OCI-LY1 (cell line): ENCODE results near the gene PCK2.

Source experiments
- EZH2 ChIP-seq: fragments of 200-600 bp; sonication (generic), shearing (Covaris generic); IDR thresholded peaks from 2 replicates; pipeline ENCODE4 v1.8.0; 2017; ENCODE audit warnings: borderline replicate concordance, mixed run types, mild to moderate bottlenecking, antibody characterized with exemption, low read length, moderate library complexity, mixed read lengths
- TF ChIP-seq, protein P1 (sequence below): fragments of 200-600 bp; sonication (generic), shearing (Covaris generic); IDR thresholded peaks from 2 replicates; pipeline ENCODE4 v1.5.1; 2017; ENCODE audit warnings: mild to moderate bottlenecking, antibody characterized with exemption, low read length, moderate library complexity, mixed read lengths

DNA sequence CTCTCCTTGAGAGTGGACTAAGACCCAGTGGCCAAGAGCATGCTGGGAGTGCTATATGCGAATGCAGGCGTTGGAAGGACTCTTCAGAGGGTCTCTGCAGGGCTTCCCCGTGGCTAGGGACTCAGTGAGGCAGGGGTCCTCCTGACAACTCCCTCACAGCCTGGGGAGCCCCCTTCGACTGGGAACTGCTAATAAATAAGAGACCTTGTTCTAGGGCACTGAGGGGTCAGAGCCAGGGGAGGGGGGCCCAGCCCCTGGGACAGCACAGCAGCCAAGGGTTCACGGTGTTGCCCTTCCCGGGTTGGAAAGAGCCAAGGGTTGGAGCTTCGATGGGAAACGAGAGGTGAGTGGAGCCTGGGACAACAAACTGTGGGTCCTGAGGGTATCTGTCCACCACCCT, 28.7 kb upstream of the PCK2 start:
- TF ChIP-seq, protein P1, sequence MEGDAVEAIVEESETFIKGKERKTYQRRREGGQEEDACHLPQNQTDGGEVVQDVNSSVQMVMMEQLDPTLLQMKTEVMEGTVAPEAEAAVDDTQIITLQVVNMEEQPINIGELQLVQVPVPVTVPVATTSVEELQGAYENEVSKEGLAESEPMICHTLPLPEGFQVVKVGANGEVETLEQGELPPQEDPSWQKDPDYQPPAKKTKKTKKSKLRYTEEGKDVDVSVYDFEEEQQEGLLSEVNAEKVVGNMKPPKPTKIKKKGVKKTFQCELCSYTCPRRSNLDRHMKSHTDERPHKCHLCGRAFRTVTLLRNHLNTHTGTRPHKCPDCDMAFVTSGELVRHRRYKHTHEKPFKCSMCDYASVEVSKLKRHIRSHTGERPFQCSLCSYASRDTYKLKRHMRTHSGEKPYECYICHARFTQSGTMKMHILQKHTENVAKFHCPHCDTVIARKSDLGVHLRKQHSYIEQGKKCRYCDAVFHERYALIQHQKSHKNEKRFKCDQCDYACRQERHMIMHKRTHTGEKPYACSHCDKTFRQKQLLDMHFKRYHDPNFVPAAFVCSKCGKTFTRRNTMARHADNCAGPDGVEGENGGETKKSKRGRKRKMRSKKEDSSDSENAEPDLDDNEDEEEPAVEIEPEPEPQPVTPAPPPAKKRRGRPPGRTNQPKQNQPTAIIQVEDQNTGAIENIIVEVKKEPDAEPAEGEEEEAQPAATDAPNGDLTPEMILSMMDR: no peak
- TF ChIP-seq EZH2: no peak
